HG02610 (cell line): ENCODE measurements around the gene GARIN6.
"Not testable (repeated sequence)": the region's sequence is repeated elsewhere in the genome, so short reads cannot be mapped to it uniquely, and the experiment has no call there.

Experiments
- ATAC-seq: cut with Tn5 transposase; IDR thresholded peaks from one replicate; pipeline ENCODE4 v1.9.1; 2021; ENCODE audit warnings: mild to moderate bottlenecking, moderate library complexity; ENCODE audit not compliant: unreplicated experiment

The GARIN6 gene

DNA sequence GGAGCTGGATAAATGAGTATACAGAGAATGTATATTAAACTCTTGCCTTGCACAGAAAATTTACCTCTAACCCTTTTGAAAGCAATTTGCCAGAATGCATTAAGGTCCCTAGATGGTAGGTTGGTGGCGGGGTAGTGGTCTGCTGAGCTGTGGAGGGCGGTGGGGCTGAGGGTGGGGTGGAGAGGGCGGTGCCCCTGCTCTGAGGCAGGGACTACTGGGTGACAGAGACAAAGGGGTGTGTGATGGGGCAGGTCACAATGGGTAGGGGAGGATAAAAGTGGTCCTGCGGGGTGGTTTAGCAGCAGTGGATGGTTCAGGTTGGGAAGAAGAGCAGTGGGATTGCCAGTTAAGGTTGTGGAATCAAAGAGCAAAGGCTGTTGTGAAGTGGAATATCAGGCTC lies at the start of gene GARIN6:
Gene GARIN6 (plus strand): TSS at position 301 of the 400 bp plus-strand sequence. CDS start 422 bp downstream, outside the sequence.
- ATAC-seq = no peak

DNA sequence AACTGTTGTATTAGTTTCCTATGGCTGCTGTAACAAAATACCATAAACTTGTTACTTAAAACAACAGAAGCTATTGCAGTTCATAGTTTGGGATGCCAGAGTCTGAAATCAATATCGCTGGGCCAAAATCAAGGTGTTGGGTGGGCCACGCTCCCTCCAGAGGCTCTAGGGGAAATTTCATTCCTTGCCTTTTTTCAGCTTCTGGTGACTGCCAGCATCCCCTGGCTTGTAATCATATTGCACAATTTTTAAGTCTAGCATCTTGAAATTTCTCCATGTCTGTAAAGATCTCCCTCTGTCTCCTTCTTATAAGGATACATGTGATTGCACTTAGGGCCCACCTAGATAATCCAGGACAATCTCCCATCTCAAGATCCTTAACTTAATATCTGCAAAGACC lies 48.8 kb upstream of the GARIN6 start:
- ATAC-seq = no peak

DNA sequence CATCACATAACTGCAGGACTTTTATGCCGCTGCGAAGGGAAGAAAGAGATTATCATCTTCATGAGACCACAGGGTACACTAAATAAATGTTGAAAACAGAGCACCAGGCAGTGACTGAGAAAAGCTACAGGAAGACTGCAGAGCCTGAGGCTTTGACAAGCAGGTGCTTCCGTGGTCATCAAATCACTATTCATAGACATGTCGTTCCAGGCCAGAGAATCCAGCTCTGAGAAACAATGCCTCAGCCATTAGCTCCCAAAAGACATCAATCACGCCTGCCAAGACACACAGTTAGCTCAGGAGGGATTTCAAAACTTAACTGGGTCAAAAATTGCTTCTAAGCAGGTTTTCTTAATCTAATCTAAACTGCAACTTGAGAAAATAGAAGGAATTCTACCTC lies 47.2 kb upstream of the GARIN6 start:
- peak; percentile 81 for ATAC-seq

DNA sequence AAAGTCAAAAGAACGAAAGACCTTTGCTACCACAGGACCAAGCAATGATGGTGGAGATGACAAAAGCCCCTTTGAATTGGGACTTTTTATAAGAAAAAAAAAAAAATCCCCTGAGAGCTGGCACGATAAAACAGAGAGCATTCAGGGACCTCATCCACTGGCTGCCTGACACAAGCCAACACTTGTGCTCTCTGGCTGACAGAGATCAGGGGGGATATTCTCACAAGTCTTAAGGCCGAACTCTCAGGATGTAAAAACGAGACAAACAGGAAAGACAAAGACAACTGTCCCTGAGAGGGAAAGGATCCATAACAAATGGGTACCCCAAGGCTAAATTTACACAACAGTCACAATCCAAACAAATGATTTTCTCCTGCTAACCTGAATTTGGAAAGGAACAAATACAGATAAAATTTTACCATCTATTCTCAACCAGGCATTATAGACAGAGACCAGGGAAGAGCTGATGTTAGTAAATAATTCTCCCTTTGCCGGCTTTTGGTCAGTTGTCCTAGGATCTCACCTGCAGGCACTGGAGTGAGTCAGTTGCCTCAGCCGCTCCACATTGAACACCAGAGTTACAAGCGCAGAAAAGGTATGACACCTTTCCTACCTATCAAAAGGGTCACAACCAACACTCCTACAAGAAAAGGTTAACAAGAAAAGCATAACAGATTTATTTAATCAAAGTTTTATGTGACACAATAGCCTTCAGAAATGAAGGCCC lies 37.9 kb upstream of the GARIN6 start:
- no peak for ATAC-seq

DNA sequence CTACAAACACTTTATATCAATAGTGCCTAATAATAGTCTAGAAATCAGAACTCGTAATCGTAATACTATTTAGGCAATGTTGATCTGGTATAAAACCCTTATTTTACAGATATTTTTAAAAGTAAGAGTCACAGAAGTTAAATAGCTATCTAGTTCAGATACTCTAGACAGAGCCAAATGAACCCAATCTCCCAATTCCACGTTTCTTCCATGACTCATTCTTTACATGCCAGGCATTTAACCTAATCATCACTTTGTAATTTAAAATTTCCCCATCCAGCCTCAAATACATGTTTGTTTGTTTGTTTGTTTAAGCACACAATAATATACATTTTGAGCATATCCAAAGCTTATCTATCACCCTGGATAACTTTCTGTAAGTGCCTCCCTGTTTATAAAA lies 36.4 kb upstream of the GARIN6 start:
- no peak for ATAC-seq

DNA sequence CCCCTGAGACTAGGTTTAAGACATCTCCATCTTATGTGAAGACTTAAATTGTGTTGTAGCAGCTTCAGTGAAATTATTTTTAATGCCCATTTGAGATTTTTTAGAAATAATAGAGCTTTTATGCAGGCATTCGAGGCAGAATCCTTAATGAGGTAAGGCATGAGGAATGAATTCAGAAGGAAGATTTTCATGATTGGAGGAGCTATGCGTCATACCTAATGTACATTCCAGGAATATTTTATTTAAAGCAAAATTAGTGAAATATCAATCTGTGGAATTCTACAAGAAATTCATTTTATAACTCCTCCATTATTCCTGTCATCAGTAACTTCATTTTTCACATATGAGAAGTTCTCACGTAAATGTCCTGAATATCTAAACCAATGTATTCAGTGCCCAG lies 36.0 kb upstream of the GARIN6 start:
- no peak for ATAC-seq

DNA sequence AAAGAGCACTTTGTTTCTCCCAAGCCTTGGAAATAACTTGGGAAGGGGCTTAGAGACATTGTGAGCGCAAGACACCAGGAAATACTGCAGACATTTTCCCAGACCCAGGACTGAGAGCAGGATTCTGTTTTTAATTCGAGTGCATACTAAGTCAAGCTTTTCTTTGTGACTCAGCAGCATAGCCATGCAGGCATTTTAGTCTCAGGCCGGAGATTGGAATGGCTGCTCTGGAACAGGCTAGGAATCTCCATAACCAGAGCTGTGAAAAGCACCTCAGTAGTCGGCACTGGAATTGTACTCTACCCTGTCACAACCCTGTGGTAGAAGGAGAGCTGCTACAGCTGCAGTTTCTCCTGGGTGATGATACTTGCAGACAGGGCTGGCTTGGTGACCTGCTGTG lies 28.9 kb upstream of the GARIN6 start:
- ATAC-seq = no peak

DNA sequence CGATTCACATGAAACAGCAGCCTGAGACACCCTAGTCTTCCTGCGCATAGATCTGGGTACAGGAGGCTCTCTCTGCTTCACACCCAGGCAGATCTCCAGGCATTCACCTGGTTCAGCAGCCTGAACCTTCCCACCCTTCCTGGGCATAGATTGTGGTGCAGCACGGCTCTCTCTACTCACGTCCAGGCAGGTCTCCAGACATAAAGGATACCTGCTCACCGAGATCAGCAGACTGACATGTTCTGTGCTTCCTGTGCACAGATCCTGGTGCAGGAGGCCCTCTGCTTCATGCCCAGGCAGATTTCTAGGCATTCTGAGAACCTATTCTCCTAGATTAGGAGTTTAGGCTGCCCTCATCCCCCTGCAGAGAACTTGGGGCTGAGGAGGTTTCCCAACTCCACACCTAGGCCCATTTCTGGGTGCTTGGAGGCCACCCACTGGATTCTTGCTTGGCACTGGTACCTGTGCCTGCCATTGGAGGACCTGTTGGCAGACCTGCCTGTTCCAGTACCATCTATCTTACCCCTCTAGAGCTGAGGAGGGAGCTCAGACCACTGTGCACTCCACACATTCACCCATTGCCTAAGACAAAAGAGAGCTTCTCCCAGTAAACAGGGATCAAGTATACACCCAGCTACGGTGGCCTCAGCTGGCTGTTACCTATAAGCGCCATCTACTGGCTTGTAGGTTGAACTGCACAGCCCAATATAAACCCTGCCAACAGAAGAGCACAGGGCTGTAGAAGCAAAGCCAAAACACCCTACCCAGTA lies 28.0 kb upstream of the GARIN6 start:
- ATAC-seq = peak; percentile 91

DNA sequence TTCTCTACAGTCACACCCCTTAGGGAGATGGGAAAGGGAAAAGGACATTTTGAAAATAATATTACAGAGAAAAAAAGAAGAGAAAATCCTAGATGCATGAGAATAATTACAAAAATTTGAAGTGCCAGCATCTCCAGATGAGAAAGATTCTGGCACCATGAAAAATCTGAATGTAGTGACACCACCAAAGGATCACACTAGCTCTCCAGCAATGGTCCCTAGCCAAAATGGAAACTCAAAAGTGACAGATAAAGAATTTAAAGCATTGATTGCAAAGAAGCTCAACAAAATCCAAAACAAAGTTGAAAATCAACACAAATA lies 27.4 kb upstream of the GARIN6 start:
- no peak for ATAC-seq

DNA sequence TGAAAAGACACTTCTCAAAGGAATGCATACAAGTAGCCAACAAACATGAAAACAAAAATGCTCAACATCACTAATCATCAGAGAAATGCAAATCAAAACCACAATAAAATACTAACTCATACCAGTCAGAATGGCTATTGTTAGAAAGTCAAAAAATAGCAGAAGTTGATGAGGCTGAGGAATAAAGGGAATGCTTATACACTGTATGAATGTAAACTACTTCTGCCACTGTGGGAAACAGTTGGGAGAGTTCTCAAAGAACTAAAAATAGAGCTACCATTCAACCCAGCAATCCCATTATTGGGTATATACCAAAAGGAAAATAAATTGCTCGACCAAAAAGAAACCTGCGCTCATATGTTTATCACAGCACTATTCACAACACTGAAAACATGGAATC lies 23.0 kb upstream of the GARIN6 start:
- not testable (repeated sequence) for ATAC-seq

DNA sequence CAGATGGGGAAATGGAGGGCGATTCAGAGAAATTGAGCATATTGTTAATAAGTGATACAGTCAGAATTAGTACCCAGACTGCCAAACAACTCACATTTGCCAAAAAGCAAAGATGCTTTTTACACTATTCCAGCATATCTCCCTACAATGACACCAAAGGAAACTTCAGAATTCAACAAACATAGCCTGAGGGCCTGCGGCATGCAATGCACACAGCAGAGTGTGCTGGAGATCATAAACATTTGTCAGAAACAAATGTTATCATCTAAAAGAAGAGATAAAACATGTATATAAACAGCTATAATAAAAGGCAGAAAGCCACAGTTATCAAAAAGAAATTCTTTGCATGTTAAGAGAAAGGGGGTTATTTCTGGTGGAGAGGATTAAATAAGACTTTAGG lies 20.1 kb upstream of the GARIN6 start:
- ATAC-seq = no peak

DNA sequence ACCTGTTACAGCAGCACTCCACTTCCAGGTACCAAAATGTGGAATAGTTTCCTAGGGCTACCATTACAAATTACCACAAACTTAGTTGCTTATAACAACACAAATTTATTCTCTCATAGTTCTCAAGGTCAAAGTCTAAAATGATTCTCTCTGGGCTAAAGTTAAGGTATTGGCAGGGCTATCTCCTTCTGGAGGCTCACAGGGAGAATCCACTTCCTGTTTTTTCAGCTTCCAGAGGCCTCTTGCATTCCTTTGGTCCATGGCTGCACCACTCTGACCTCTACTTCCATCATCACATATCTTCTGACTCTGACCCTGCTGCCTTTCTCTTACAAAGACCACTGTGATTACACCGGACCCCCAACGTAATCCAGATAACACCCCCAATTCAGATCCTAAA lies 2.9 kb upstream of the GARIN6 start:
- no peak for ATAC-seq

DNA sequence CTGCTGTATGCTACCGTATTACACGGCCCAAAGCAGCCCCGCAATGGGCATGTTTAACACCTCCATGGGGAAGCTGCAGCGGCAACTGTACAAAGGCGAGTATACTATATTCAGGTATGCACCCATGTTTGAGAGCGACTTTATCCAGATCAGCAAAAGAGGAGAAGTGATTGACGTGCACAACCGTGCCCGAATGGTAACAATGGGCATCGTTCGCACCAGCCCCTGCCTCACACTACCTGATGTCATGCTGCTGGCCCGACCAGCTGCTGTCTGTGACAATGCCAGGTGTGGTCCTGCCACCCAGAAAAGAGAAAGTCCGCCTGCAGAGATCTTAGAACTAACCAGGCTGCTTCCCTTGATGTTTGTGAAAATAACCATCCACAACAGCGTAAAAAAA lies 630 bp downstream of the GARIN6 start:
- ATAC-seq = no peak

DNA sequence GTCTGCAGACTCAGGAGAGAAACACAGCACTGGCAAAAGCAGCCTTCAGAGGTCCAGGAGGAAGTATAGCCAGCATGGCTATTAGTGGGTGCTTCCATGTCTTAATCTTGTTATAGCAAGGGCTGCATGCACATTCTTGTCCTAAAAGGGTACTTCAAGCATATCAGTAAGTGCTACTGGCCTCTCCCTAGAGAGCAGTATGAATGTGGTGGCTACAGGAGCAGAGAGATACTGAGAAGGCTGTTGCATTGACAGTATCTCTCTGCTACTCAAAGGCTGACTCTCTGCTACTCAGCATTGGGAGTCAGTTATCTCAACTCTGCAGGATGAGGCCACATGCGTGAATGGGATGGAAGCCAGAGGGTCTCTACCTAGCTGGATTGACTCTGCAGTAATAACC lies 2.0 kb downstream of the GARIN6 start:
- no peak for ATAC-seq

DNA sequence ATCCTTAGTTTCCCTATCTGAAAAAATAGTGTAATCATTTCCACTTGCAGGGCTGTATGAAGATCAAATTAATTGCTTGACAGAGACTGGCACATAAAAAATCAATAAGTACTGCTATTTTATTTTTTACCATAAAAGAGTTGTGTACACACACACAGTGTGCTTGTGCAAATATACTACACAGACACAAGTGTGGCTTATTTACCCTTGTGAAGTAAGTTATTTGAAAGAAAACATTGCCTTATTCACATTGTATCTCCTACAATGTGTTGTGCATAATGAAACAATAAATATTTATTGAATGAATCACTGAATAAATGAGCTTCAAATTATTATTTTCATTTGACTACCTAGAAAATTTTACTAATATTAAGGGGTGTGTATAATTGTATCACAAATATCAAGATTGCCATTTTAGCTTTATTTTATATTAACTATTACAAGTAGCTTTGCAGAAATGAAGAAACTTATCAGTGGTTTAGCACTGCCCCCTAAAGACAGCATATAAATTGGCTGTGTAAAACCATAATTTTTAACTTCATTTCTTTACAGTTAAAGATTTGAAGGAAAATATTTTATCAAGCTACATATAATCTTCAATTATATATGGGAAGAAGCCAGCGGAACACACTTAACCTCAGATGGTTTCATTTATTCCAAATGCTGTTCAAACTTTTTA lies 11.3 kb downstream of the GARIN6 start:
- ATAC-seq = no peak

DNA sequence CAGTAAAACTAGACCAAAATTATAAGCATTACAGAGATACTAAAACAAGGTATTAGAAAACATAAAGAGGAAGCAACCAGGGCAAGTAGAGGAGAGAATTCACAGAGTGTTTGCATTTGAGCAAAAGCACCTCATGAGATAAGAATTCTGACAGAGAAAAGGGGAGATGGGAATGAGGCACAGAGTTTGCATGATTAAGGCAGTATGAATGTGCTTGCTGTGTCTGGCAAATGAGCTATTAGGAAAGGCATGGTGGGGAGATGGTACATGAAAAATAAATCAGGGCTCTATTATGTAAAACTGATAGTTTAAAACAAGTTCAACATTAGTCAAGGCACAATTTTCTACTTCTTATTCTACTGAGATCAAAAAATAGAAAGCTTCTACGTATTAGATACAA lies 23.1 kb downstream of the GARIN6 start:
- no peak for ATAC-seq

DNA sequence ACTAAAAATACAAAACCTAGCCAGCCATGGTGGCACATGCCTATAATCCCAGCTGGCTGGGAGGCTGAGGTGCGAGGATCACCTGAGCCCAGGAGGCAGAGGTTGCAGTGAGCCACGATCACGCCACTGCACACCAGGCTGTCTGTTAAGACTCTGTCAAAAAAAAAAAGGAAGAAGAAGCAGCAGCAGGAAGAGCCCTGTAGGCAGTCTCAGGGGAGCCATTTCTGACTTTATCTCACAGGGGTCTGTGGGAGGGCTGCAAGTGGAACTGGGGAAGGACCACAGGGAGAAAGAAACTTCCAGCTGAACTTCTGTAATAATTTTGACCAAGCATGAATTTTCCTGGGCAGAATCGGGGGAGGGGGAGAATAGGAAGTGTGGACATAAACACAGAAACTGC lies 32.7 kb downstream of the GARIN6 start:
- ATAC-seq = no peak

DNA sequence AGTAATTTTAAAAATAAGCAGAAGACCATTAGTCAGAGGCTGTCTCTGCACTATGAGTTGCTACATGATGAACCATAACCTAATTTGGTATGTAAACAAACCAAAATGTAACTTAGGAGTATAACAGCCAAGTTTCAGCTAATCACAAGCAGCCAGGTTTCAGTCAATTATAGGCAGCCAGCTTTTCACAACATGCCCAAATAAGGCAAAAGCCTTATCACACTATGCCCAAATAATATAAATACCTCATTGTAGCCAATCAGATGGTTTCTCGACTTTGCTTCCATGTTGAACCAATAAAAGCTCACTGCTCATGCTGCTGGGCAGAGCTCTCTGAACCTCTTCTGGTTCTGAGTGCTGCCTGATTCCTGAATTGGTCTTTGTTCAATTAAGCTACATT lies 38.6 kb downstream of the GARIN6 start:
- ATAC-seq = no peak

DNA sequence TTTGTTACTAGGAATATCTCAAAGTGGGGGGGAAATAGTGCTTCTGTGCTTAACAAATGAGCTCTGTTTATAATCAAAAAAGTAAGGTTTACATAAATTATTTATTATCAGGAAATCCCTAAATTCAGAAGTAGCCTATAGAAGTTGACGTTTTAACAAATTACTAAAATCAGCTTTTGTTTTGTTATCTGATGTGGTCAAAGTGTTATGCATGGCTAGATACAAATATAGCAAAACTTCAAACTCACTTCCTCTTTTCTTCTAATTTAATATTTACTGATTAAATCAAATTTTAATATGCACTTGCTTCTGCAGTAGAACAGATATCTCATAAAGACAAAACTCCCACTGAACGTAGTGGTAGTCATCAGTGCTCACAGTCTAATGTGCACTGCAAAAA lies 47.5 kb downstream of the GARIN6 start:
- no peak for ATAC-seq
